Endothelial cell of umbilical vein (primary cell): ENCODE data around the gene CC2D2A.

Source experiments
- CTCF ChIP-seq, 2 donors: IDR thresholded peaks; 1 replicate in 1 of 2; 2 replicates in 1 of 2; pipeline ENCODE4 v1.5.1; 2011; ENCODE audit warnings: low read length in 2 of 2, mild to moderate bottlenecking in 2 of 2, moderate library complexity in 2 of 2, control low read depth in 1 of 2, inconsistent platforms in 1 of 2, low read depth in 1 of 2; ENCODE audit not compliant: insufficient read depth in 1 of 2; ENCODE audit errors: extremely low read depth in 1 of 2
- EZH2 ChIP-seq: IDR thresholded peaks from 2 replicates; pipeline ENCODE4 v1.6.1; 2012; ENCODE audit warnings: borderline replicate concordance, low read depth, mild to moderate bottlenecking, moderate library complexity, low read length, inconsistent platforms; ENCODE audit not compliant: severe bottlenecking
- JUN ChIP-seq: IDR thresholded peaks from 2 replicates; pipeline ENCODE4 v1.6.1; 2011; ENCODE audit warnings: borderline replicate concordance, low read depth; ENCODE audit not compliant: insufficient read length, insufficient read depth
- MYC ChIP-seq: IDR thresholded peaks from one replicate; pipeline ENCODE4 v1.6.1; 2011; ENCODE audit warnings: mild to moderate bottlenecking, low read depth, low read length
- POLR2A ChIP-seq: IDR thresholded peaks from 2 replicates; pipeline ENCODE4 v1.6.1; 2012; ENCODE audit warnings: low read depth, mild to moderate bottlenecking, control low read depth, low read length
- POLR2AphosphoS5 ChIP-seq: IDR thresholded peaks from 2 replicates; pipeline ENCODE4 v1.6.1; 2012; ENCODE audit warnings: low read depth, mild to moderate bottlenecking, control low read depth, low read length, moderate library complexity; ENCODE audit not compliant: insufficient read depth
- TF ChIP-seq, protein P1 (sequence below): IDR thresholded peaks from 2 replicates; pipeline ENCODE4 v1.6.1; 2011; ENCODE audit not compliant: insufficient read depth, insufficient read length

DNA sequence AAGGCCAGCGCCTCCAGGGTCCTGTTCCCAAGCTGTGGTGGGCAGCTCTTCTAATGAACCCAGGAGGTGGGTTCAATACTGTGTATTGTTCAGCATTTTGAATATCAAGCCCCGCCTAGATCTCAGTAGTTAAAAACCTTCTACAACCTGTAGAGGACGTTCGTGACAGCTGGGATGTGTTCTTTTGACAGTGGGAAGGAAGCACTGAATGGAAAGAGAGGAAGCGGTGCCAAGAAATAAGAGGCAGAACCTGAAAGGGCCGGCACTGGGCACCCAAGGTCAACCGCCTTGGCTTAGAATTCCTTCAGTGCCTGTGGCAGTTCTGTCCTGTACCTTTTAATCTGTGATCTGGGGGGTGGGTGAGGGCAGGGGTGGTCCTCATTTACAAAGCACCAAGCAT, 73.1 kb downstream of the CC2D2A start:
- TF ChIP-seq POLR2AphosphoS5 (no peak), CTCF (IDR thresholded peaks at IDR 0.05; ENCODE audit: extremely low read depth in 1 of 2, insufficient read depth in 1 of 2, low read depth in 1 of 2, low read length in 2 of 2) (no peak), POLR2A (no peak), EZH2 (no peak), JUN (no peak), MYC (no peak)
- TF ChIP-seq, protein P1, sequence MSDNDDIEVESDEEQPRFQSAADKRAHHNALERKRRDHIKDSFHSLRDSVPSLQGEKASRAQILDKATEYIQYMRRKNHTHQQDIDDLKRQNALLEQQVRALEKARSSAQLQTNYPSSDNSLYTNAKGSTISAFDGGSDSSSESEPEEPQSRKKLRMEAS: no peak
